Measurements from ENCODE around the gene FAM187B. TPM values are rescaled to one million over a fixed set of nuclear protein-coding genes. Genes with fewer than 3 reads are reported as not detected.

Gene FAM187B
- total RNA-seq, 1 experiment from 2014 or later, result not detected

- Histone ChIP-seq H4K5ac (ENCODE audit: insufficient read length, low read depth, low read length) (no peak overlapping the region), H3K9ac (ENCODE audit: extremely low read depth, insufficient read length, low read length) (no peak overlapping the region), H3K79me1 (ENCODE audit: insufficient read depth, low read depth, low read length, poor library complexity, severe bottlenecking) (no peaks in the 10 kb centered on the region), H4K8ac (replicated peaks; ENCODE audit: insufficient read length, low read depth, low read length) (no peak overlapping the region), H3K23ac (ENCODE audit: insufficient read length, low read depth, low read length) (no peak overlapping the region), H4K91ac (ENCODE audit: insufficient read length, low read depth, low read length) (no peak overlapping the region), H3K14ac (ENCODE audit: insufficient read depth, low read length) (no peak overlapping the region; the same call in 1 of the 2 replicates), H3K4ac (ENCODE audit: low read depth, low read length) (no peak overlapping the region), H2BK120ac (ENCODE audit: low read depth, low read length, poor library complexity, severe bottlenecking) (no peak overlapping the region), H3K23me2 (ENCODE audit: insufficient read length, low read depth, low read length, poor library complexity, severe bottlenecking) (no peaks in the 10 kb centered on the region), H3K79me2 (ENCODE audit: insufficient read depth, low read length) (no peaks in the 10 kb centered on the region), H3K9me3 (ENCODE audit: control insufficient read depth, low read depth, low read length) (no peaks in the 10 kb centered on the region), H2BK20ac (ENCODE audit: low read depth, low read length, poor library complexity, severe bottlenecking) (no peak overlapping the region), H3T11ph (ENCODE audit: low read length) (no peak overlapping the region), H2BK5ac (ENCODE audit: insufficient read length, low read length) (no peak overlapping the region), H3K56ac (ENCODE audit: insufficient read length, low read depth, low read length) (no peak overlapping the region), H3K27me3 (ENCODE audit: insufficient read depth, low read length) (no peaks in the 10 kb centered on the region), H2BK12ac (ENCODE audit: insufficient read length, low read depth, low read length) (no peak overlapping the region), H4K20me1 (ENCODE audit: control insufficient read depth, insufficient read depth, insufficient read length) (no peaks in the 10 kb centered on the region), H2AFZ (ENCODE audit: low read length) (no peak overlapping the region), H2BK15ac (ENCODE audit: low read depth, low read length) (no peak overlapping the region), H2AK5ac (ENCODE audit: insufficient read length, low read length) (no peak overlapping the region), H3K27ac (ENCODE audit: insufficient read length, low read depth, low read length) (no peak overlapping the region), H3K4me2 (ENCODE audit: insufficient read depth, insufficient read length, low read length) (no peak overlapping the region), H3K18ac (ENCODE audit: insufficient read length, low read depth, low read length) (no peak overlapping the region), H3K4me1 (ENCODE audit: insufficient read depth, low read length) (no peaks in the 10 kb centered on the region; the same call in 1 of the 2 replicates)
- no peak overlapping the region for H3K4me3 Mint-ChIP-seq
- no peak overlapping the region for H3K27ac Mint-ChIP-seq
- H3K4me1 Mint-ChIP-seq, result peaks cover 9 to 23% of the 10 kb centered on the region in 2 experiments
- DNase-seq, result peak; percentile 80
- H3K36me3 Mint-ChIP-seq (ENCODE audit: insufficient read depth in 1 of 3, low read depth in 3 of 3), result no peaks in the 10 kb centered on the region; a peak in 2 of 7 replicates
- no CpG with 5 or more reads among the region's 41 CpGs for WGBS (ENCODE audit: extremely low coverage, insufficient read length, low lambda C conversion rate)
- TF ChIP-seq CTCF (conservative IDR thresholded peaks at IDR 0.05), result peak; percentile 54
- H3K9me3 Mint-ChIP-seq, result no peaks in the 10 kb centered on the region; a peak in 1 of 5 replicates
- peaks cover 2% of the 10 kb centered on the region for H3K27me3 Mint-ChIP-seq (ENCODE audit: low read depth)
These were observed 3.6 kb downstream of the FAM187B start for GRCh38 chr19:35224681-35225571.

All from H9 (cell line).